Measurements from ENCODE around the gene TNFSF11. TPM values are rescaled to one million over a fixed set of nuclear protein-coding genes. Genes with fewer than 3 reads are reported as not detected.

The TNFSF11 gene
- total and polyA plus RNA-seq, 2 experiments from 2014 or later: not detected

DNA sequence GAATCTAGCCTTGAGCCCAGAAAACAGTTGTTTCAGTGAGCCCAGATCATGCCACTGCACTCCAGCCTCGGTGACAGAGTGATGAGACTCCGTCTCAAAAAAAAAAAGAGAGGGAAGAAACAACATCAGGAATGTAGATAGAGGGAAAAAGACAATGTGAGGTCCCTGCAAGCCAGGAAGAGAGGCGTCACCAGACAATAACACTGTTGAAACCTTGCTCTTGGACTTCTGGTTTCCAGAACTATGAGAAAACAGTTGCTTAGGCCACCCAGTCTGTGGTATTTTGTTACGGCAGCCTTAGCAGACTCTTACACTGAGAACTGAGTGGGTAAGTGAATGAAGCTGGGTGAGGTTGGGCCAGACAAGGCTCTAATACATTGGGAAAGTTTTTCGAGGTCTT is 64.1 kb downstream of the TNFSF11 start:
- Histone ChIP-seq H3K4me3 (no peak overlapping the region), H3F3A (ENCODE audit: insufficient read depth) (no peaks in the 10 kb centered on the region), H4K20me1 (ENCODE audit: insufficient read depth) (no peaks in the 10 kb centered on the region), H3K4me1 (ENCODE audit: insufficient read depth) (no peaks in the 10 kb centered on the region), H2AFZ (no peak overlapping the region), H3K36me3 (ENCODE audit: low read depth) (no peaks in the 10 kb centered on the region), H3K4me2 (ENCODE audit: unreplicated experiment) (no peak overlapping the region), H3K9me2 (ENCODE audit: insufficient read depth) (no peaks in the 10 kb centered on the region), H3K27me3 (replicated peaks; ENCODE audit: insufficient read depth) (no peaks in the 10 kb centered on the region; the same call in 1 of the 2 replicates), H3K79me2 (ENCODE audit: insufficient read depth) (no peaks in the 10 kb centered on the region), H3K9me3 (ENCODE audit: low read depth) (no peaks in the 10 kb centered on the region), H3K9ac (no peak overlapping the region), H3K27ac (no peak overlapping the region)
- DNase-seq: no peak
- 55 to 61% methylated on average over 5 of the region's 5 CpGs for WGBS, 2 experiments (ENCODE audit: low coverage in 1 of 2, low lambda C conversion rate in 2 of 2, missing lambda C conversion rate in 2 of 2)
- no peak for TF ChIP-seq EZH2 (IDR thresholded peaks at IDR 0.05; ENCODE audit: insufficient read depth, poor library complexity, severe bottlenecking)
- TF ChIP-seq EZH2phosphoT487 (IDR thresholded peaks at IDR 0.05; ENCODE audit: insufficient read depth, low read depth): no peak
- in situ Hi-C loops (cut with MboI): no loop called here

DNA sequence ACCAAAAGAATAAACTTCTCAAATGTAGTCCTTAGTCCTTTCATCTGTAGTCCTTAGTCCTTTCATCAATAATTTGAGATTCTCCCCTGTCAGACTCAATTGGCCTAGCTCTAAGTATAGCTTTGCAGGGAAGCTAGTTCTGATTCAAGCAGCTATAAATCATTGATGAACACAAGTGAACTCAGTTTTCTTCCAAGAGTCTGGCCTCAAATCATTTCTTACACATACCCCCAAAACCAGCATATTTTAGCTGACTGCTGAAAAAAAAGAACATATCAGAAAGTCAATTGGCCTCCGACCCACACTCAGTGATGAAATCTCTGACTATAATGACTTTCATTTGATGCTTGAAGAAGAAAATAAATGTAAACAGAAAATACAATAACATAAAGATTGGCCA is 64.9 kb downstream of the TNFSF11 start:
- H3K4me3 ChIP-seq: no peak overlapping the region
- no peaks in the 10 kb centered on the region for H3K9me3 ChIP-seq (ENCODE audit: low read depth)
- H2AFZ ChIP-seq: no peak overlapping the region
- no peaks in the 10 kb centered on the region; the same call in 1 of the 2 replicates for H3K27me3 ChIP-seq (replicated peaks; ENCODE audit: insufficient read depth)
- in situ Hi-C loops (cut with MboI): no loop called here
- no peaks in the 10 kb centered on the region for H3K36me3 ChIP-seq (ENCODE audit: low read depth)
- no peak overlapping the region for H3K27ac ChIP-seq
- no peaks in the 10 kb centered on the region for H4K20me1 ChIP-seq (ENCODE audit: insufficient read depth)
- H3K4me2 ChIP-seq (ENCODE audit: unreplicated experiment): no peak overlapping the region
- H3F3A ChIP-seq (ENCODE audit: insufficient read depth): no peaks in the 10 kb centered on the region
- no peaks in the 10 kb centered on the region for H3K9me2 ChIP-seq (ENCODE audit: insufficient read depth)
- H3K79me2 ChIP-seq (ENCODE audit: insufficient read depth): no peaks in the 10 kb centered on the region
- H3K9ac ChIP-seq: no peak overlapping the region
- DNase-seq: no peak
- no peaks in the 10 kb centered on the region for H3K4me1 ChIP-seq (ENCODE audit: insufficient read depth)
- 0% methylated on average over 1 of the region's 1 CpG for WGBS, 2 experiments (ENCODE audit: low coverage in 1 of 2, low lambda C conversion rate in 2 of 2, missing lambda C conversion rate in 2 of 2)
- TF ChIP-seq EZH2 (IDR thresholded peaks at IDR 0.05; ENCODE audit: insufficient read depth, poor library complexity, severe bottlenecking) (no peak), EZH2phosphoT487 (IDR thresholded peaks at IDR 0.05; ENCODE audit: insufficient read depth, low read depth) (no peak)

- Histone ChIP-seq H3K27ac (no peak overlapping the region), H3K79me2 (ENCODE audit: insufficient read depth) (no peaks in the 10 kb centered on the region)
- WGBS, 2 experiments (ENCODE audit: low coverage in 1 of 2, low lambda C conversion rate in 2 of 2, missing lambda C conversion rate in 2 of 2): 84 to 89% methylated on average over 14 of the region's 14 CpGs
Observed at GRCh38 chr13:42643076-42643475, 69.1 kb downstream of the TNFSF11 start.

DNA sequence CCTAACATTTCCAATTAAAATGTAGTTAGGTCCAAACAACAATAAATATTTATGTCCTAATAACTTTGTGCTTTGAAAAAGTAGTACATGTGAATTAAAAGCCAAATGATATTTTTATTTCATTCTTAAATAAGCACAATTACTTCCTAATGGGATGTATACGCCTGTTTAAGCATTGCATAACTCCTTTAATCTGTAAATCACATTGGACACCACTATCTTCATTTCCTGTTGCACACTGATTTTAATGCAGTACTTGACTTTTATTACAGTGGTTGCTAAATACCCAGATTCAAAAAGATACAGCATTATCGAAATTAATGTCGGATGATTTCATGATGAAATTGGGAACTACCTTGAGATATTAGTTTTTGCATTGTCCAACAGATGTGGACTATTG is 70.9 kb downstream of the TNFSF11 start:
- H3K27me3 ChIP-seq (replicated peaks; ENCODE audit: insufficient read depth): peaks cover 4% of the 10 kb centered on the region
- in situ Hi-C loops (cut with MboI): no loop called here
- DNase-seq: no peak
- no peaks in the 10 kb centered on the region for H3F3A ChIP-seq (ENCODE audit: insufficient read depth)
- H3K9me3 ChIP-seq (ENCODE audit: low read depth): no peaks in the 10 kb centered on the region
- H3K79me2 ChIP-seq (ENCODE audit: insufficient read depth): no peaks in the 10 kb centered on the region
- H3K4me3 ChIP-seq: no peak overlapping the region
- H3K4me2 ChIP-seq (ENCODE audit: unreplicated experiment): no peak overlapping the region
- TF ChIP-seq EZH2 (IDR thresholded peaks at IDR 0.05; ENCODE audit: insufficient read depth, poor library complexity, severe bottlenecking): no peak
- TF ChIP-seq EZH2phosphoT487 (IDR thresholded peaks at IDR 0.05; ENCODE audit: insufficient read depth, low read depth): no peak
- H3K27ac ChIP-seq: no peak overlapping the region
- H3K4me1 ChIP-seq (ENCODE audit: insufficient read depth): no peaks in the 10 kb centered on the region
- H3K9me2 ChIP-seq (ENCODE audit: insufficient read depth): no peaks in the 10 kb centered on the region
- 58 to 61% methylated on average over 3 of the region's 3 CpGs for WGBS, 2 experiments (ENCODE audit: low coverage in 1 of 2, low lambda C conversion rate in 2 of 2, missing lambda C conversion rate in 2 of 2)
- no peak overlapping the region for H2AFZ ChIP-seq
- no peaks in the 10 kb centered on the region for H4K20me1 ChIP-seq (ENCODE audit: insufficient read depth)
- no peak overlapping the region for H3K9ac ChIP-seq
- no peaks in the 10 kb centered on the region for H3K36me3 ChIP-seq (ENCODE audit: low read depth)

More at GRCh38 chr13:42643076-42643475, 69.1 kb downstream of the TNFSF11 start:
- in situ Hi-C loops (cut with MboI): no loop called here
- H3K4me3 ChIP-seq: no peak overlapping the region
- no peaks in the 10 kb centered on the region for H4K20me1 ChIP-seq (ENCODE audit: insufficient read depth)
- H2AFZ ChIP-seq: no peak overlapping the region
- H3K9ac ChIP-seq: no peak overlapping the region
- no peak overlapping the region for H3K4me2 ChIP-seq (ENCODE audit: unreplicated experiment)
- H3K27me3 ChIP-seq (replicated peaks; ENCODE audit: insufficient read depth): peaks cover 4% of the 10 kb centered on the region
- TF ChIP-seq EZH2 (IDR thresholded peaks at IDR 0.05; ENCODE audit: insufficient read depth, poor library complexity, severe bottlenecking): no peak
- TF ChIP-seq EZH2phosphoT487 (IDR thresholded peaks at IDR 0.05; ENCODE audit: insufficient read depth, low read depth): no peak
- H3K36me3 ChIP-seq (ENCODE audit: low read depth): no peaks in the 10 kb centered on the region
- no peak for DNase-seq
- H3K9me3 ChIP-seq (ENCODE audit: low read depth): no peaks in the 10 kb centered on the region
- no peaks in the 10 kb centered on the region for H3K4me1 ChIP-seq (ENCODE audit: insufficient read depth)
- H3F3A ChIP-seq (ENCODE audit: insufficient read depth): no peaks in the 10 kb centered on the region
- H3K9me2 ChIP-seq (ENCODE audit: insufficient read depth): no peaks in the 10 kb centered on the region

DNA sequence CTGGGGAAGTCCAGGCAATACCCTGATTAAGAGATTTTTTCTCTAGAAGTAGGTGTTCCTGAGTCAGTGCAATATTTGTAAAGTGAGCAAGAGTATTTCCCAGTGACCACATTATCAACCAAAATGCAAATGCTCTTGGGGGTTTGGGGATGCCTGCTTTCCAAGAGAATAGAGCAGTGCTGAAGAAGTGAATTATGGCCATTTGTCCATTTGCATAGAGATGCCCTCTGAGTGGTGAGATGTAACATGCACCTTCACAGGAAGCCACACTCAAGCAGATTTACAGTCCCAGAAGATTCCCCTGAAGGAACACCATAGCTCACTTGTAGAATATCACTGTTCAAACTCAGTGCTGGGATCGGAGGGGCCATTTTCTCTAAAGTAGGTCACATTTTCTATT is 71.8 kb downstream of the TNFSF11 start:
- Histone ChIP-seq H3K4me3 (no peak overlapping the region), H3K36me3 (ENCODE audit: low read depth) (no peaks in the 10 kb centered on the region), H2AFZ (no peak overlapping the region), H3K9me2 (ENCODE audit: insufficient read depth) (no peaks in the 10 kb centered on the region), H3K27ac (no peak overlapping the region), H3F3A (ENCODE audit: insufficient read depth) (no peaks in the 10 kb centered on the region), H3K9me3 (ENCODE audit: low read depth) (no peaks in the 10 kb centered on the region), H3K79me2 (ENCODE audit: insufficient read depth) (no peaks in the 10 kb centered on the region), H3K27me3 (replicated peaks; ENCODE audit: insufficient read depth) (peaks cover 6% of the 10 kb centered on the region), H3K9ac (no peak overlapping the region), H4K20me1 (ENCODE audit: insufficient read depth) (no peaks in the 10 kb centered on the region), H3K4me1 (ENCODE audit: insufficient read depth) (no peaks in the 10 kb centered on the region), H3K4me2 (ENCODE audit: unreplicated experiment) (no peak overlapping the region)
- no peak for DNase-seq
- in situ Hi-C loops (cut with MboI): no loop called here
- WGBS, 2 experiments (ENCODE audit: low coverage in 1 of 2, low lambda C conversion rate in 2 of 2, missing lambda C conversion rate in 2 of 2): 57 to 81% methylated on average over 1 of the region's 1 CpG
- TF ChIP-seq EZH2phosphoT487 (IDR thresholded peaks at IDR 0.05; ENCODE audit: insufficient read depth, low read depth) (no peak), EZH2 (IDR thresholded peaks at IDR 0.05; ENCODE audit: insufficient read depth, poor library complexity, severe bottlenecking) (no peak)
